LNCAP (cell line): ENCODE measurements around the gene UBE2L3.

Experiments used
- CTCF ChIP-seq: fragments of 450-650 bp; IDR thresholded peaks from 2 replicates; pipeline ENCODE4 v1.5.1; 2017; ENCODE audit warnings: mild to moderate bottlenecking

The UBE2L3 gene

GRCh38 chr22:21571679-21572078, 4.2 kb downstream of the UBE2L3 start:
- TF ChIP-seq CTCF = no peak

DNA sequence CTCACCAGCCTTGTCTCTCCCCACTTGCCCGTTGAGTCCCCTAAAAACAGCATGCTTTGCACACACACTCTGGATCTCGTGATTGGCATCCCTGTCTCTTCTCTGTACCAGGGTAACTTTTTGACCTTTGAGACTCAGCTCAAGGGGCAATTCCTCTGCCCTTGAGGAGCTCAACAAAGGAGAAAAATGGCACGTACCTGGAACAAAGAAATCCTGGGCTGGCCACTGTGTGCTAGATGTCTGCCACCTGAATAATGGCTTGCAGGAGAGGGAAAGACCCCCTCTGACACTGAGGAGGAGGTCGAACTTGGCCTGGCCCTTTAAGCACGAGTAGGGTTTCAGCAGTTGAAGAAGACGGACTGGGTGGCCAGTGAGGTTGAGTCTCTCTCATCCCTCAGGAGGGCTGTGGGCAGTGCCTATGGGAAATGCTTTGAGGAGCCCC, 5.8 kb downstream of the UBE2L3 start:
- TF ChIP-seq CTCF = no peak

GRCh38 chr22:21573750-21574494, 6.4 kb downstream of the UBE2L3 start:
- no peak for TF ChIP-seq CTCF

DNA sequence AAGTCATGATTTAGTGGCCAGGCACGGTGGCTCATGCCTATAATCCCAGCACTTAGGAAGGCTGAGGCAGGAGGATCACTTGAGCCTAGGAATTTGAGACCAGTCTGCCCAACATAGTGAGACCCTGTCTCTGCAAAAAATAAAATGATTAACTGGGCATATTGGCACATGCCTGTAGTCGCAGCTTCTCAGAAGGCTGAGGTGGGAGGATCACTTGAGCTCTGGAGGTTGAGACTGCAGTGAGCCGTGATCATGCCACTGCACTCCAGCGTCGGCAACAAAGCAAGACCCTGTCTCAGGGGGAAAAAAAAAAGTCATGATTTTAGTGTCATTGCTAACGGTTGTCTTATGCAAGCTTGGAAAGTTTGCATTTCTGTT, 11.9 kb downstream of the UBE2L3 start:
- no peak for TF ChIP-seq CTCF

- TF ChIP-seq CTCF = no peak
These were observed 15.6 kb downstream of the UBE2L3 start for GRCh38 chr22:21582801-21583740.

GRCh38 chr22:21585389-21585788, 17.9 kb downstream of the UBE2L3 start:
- TF ChIP-seq CTCF = no peak

DNA sequence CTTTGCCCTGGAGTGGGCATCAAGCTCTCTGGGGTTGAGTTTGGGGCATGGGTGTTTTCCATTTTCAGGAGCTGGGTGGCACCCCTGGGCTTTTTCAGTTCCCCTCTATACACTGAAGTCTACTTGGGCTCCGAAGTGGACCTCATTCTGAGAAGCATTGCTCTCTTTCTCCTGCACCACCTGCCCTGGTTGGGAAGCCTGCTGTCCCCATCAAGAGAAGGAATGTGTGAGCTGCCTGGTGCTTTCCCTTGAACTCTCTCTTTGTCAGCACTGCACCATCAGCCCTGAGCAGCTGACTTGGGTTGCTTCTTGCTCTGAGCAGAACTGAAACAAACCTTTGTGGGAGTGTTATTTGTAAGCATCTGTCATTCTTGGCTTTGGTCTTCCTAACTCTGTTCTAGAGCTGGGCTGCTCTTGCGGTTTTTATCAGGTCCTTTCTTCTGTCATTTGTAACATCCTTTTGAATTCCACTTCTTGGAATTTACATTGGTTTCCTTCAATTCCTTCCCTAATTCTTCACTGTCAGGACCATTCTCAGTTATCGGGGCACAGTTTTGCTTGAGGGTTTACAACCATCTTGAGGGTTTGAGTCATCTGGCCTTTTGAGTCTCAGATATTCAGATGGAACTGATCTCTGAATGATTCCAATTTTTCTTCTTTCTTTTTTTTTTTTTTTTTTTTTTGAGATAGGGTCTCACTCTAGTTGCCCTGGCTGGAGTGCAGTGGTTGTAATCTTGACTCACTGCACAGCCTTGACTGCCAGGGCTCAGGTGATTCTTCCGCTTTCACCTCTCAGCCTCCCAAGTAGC, 20.5 kb downstream of the UBE2L3 start:
- TF ChIP-seq CTCF = no peak
